PC-3 (cell line): ENCODE data around the gene PRDM15.

Experiments
- EZH2 ChIP-seq: fragments of 300-600 bp; sonication (generic); IDR thresholded peaks from one replicate; pipeline ENCODE4 v1.6.1; 2017; ENCODE audit warnings: antibody characterized with exemption, mild to moderate bottlenecking, low read length; ENCODE audit not compliant: unreplicated experiment
- TF ChIP-seq, protein P1 (sequence below): fragments of 300-600 bp; sonication (generic); conservative IDR thresholded peaks from 2 replicates; pipeline ENCODE4 v1.5.1; 2017; ENCODE audit warnings: antibody characterized with exemption, low read depth, mild to moderate bottlenecking, low read length

DNA sequence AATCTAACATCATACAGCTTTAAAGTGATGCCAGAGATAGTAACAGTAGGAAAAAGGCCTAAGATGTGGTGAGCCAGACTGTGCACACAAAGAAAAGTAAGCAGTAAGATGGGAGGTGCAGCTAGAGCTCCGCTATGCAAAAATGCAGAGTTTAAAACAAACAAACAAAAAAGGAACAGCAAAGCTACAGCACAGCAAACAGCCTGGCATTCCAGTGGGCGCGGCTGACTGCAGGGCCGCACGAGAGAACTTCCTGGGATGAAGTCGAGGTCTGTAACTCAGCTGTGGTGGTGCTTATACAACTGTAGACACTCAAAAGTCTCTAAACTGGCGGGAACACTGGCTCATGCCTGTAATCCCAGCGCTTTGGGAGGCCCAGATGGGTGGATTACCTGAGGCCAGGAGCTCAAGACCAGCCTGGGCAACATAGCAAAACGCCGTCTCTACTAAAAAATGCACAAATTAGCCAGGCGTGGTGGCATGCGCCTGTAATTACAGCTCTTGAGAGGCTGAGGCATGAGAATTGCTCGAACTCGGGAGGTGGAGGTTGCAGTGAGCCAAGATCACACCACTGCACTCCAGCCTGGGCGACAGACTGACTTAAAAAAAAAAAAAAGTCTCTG lies 30.1 kb downstream of the PRDM15 start:
- TF ChIP-seq, protein P1, sequence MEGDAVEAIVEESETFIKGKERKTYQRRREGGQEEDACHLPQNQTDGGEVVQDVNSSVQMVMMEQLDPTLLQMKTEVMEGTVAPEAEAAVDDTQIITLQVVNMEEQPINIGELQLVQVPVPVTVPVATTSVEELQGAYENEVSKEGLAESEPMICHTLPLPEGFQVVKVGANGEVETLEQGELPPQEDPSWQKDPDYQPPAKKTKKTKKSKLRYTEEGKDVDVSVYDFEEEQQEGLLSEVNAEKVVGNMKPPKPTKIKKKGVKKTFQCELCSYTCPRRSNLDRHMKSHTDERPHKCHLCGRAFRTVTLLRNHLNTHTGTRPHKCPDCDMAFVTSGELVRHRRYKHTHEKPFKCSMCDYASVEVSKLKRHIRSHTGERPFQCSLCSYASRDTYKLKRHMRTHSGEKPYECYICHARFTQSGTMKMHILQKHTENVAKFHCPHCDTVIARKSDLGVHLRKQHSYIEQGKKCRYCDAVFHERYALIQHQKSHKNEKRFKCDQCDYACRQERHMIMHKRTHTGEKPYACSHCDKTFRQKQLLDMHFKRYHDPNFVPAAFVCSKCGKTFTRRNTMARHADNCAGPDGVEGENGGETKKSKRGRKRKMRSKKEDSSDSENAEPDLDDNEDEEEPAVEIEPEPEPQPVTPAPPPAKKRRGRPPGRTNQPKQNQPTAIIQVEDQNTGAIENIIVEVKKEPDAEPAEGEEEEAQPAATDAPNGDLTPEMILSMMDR = no peak
- TF ChIP-seq EZH2 = no peak
